B cell (primary cell): Measurements from ENCODE around the gene EDDM3A. TPM values are rescaled to one million over a fixed set of nuclear protein-coding genes. Genes with fewer than 3 reads are reported as not detected.

Experiments used
- ATAC-seq: fragments of 200-7000 bp; cut with Tn5 transposase; one replicate; pipeline ENCODE4 v1.10.0; 2021; ENCODE audit warnings: low read depth, mild to moderate bottlenecking, moderate number of reproducible peaks, moderate library complexity
- CTCF ChIA-PET: fragments of 350-600 bp; sonication (Branson Sonifier 250); formaldehyde crosslinking; loops from one replicate; lab custom pipeline; 2021; ENCODE audit warnings: antibody characterized with exemption, inconsistent platforms; lab: Charles Lee
- POLR2A ChIA-PET: fragments of 350-600 bp; sonication (Branson Sonifier 250); formaldehyde crosslinking; loops from one replicate; lab custom pipeline; 2021; ENCODE audit warnings: antibody characterized with exemption; lab: Charles Lee
- DNase-seq: peaks from one replicate; pipeline ENCODE4 v3.0.0; 2013
- H2AFZ ChIP-seq: 2 replicates; pipeline ENCODE4 v1.6.1; 2012; ENCODE audit warnings: mild to moderate bottlenecking, low read depth, low read length; ENCODE audit not compliant: insufficient read depth, poor library complexity, severe bottlenecking
- H3K27ac ChIP-seq, 2 donors: 1 replicate in 1 of 2; 2 replicates in 1 of 2; pipeline ENCODE4 v1.5.1; 2012 to 2013; ENCODE audit warnings: low read length in 2 of 2, mild to moderate bottlenecking in 2 of 2, moderate library complexity in 1 of 2
- H3K27me3 ChIP-seq, 4 experiments: fragments of 200-600 bp in 1 of 4; sonication (generic) in 1 of 4; replicated peaks in 1 of 4; 1 replicate in 2 of 4; 2 replicates in 2 of 4; pipeline versions ENCODE4 v1.6.1 to v1.7.0; 2013 to 2016; ENCODE audit warnings: low read length in 3 of 4, mild to moderate bottlenecking in 2 of 4, mixed read lengths in 1 of 4, moderate library complexity in 1 of 4; ENCODE audit not compliant: insufficient read depth in 4 of 4, control insufficient read depth in 3 of 4; ENCODE audit errors: control extremely low read depth in 1 of 4
- H3K36me3 ChIP-seq, 2 experiments: replicated peaks in 1 of 2; 1 replicate in 1 of 2; 2 replicates in 1 of 2; pipeline versions ENCODE4 v1.6.1 to v1.7.1; 2013; ENCODE audit warnings: low read length in 1 of 2; ENCODE audit not compliant: insufficient read depth in 2 of 2, control insufficient read depth in 1 of 2; ENCODE audit errors: control extremely low read depth in 1 of 2, extremely low read depth in 1 of 2
- H3K4me1 ChIP-seq, 2 donors: fragments of 200-600 bp in 1 of 2; sonication (generic) in 1 of 2; 1 replicate in 1 of 2; 2 replicates in 1 of 2; pipeline versions ENCODE4 v1.5.1 to v1.6.1; 2013 to 2017; ENCODE audit warnings: low read length in 2 of 2; ENCODE audit not compliant: control insufficient read depth in 2 of 2, insufficient read depth in 2 of 2
- H3K4me2 ChIP-seq: replicated peaks from 2 replicates; pipeline ENCODE3; 2012; ENCODE audit warnings: mild to moderate bottlenecking, low read depth, low read length; ENCODE audit not compliant: poor library complexity, severe bottlenecking
- H3K4me3 ChIP-seq, 5 experiments: fragments of 200-600 bp in 1 of 5; sonication (generic) in 1 of 5; 1 replicate in 3 of 5; 2 replicates in 2 of 5; pipeline versions ENCODE4 v1.5.1 to v1.7.0; 2011 to 2016; ENCODE audit warnings: low read length in 4 of 5, mild to moderate bottlenecking in 4 of 5, low read depth in 2 of 5, control low read depth in 1 of 5, moderate library complexity in 1 of 5; ENCODE audit not compliant: insufficient read depth in 1 of 5; ENCODE audit errors: control extremely low read depth in 1 of 5, extremely low read depth in 1 of 5
- H3K79me2 ChIP-seq: fragments of 200-600 bp; sonication (generic); one replicate; pipeline ENCODE4 v1.6.0; 2016; ENCODE audit warnings: low read length; ENCODE audit not compliant: control insufficient read depth, insufficient read depth
- H3K9ac ChIP-seq: fragments of 200-600 bp; sonication (generic); 2 replicates; pipeline ENCODE4 v1.6.1; 2017; ENCODE audit warnings: mild to moderate bottlenecking, low read length, moderate library complexity
- H3K9me3 ChIP-seq, 3 donors: one replicate each; pipeline versions ENCODE4 v1.6.1 to v1.7.1; 2013; ENCODE audit warnings: low read length in 2 of 3; ENCODE audit not compliant: control insufficient read depth in 2 of 3, insufficient read depth in 1 of 3; ENCODE audit errors: control extremely low read depth in 1 of 3
- H4K20me1 ChIP-seq: 2 replicates; pipeline ENCODE4 v1.6.0; 2012; ENCODE audit warnings: mild to moderate bottlenecking, low read length; ENCODE audit not compliant: insufficient read depth, control insufficient read depth, poor library complexity, severe bottlenecking
- H3K27ac Mint-ChIP-seq: one replicate; pipeline ENCODE4 v1.8.0; 2021; ENCODE audit warnings: mixed read lengths
- H3K27me3 Mint-ChIP-seq: one replicate; pipeline ENCODE4 v1.8.0; 2021; ENCODE audit warnings: mixed read lengths
- H3K4me1 Mint-ChIP-seq: one replicate; pipeline ENCODE4 v1.8.0; 2021; ENCODE audit warnings: mixed read lengths
- H3K4me3 Mint-ChIP-seq: one replicate; pipeline ENCODE4 v1.8.0; 2021; ENCODE audit warnings: mixed read lengths
- H3K9me3 Mint-ChIP-seq: one replicate; pipeline ENCODE4 v1.8.0; 2022; ENCODE audit warnings: mixed read lengths; ENCODE audit not compliant: insufficient read depth
- CTCF ChIP-seq: fragments of 200-600 bp; IDR thresholded peaks from one replicate; pipeline ENCODE4 v1.8.0; 2022; ENCODE audit warnings: antibody characterized with exemption, mild to moderate bottlenecking
- EZH2 ChIP-seq: IDR thresholded peaks from 2 replicates; pipeline ENCODE4 v1.6.1; 2012; ENCODE audit warnings: borderline replicate concordance, low read depth, mild to moderate bottlenecking, moderate library complexity, low read length; ENCODE audit not compliant: insufficient read depth, poor library complexity, severe bottlenecking
- WGBS: methylation state at CpG from one replicate; pipeline ENCODE4 v1.1.5; 2013; ENCODE audit warnings: missing lambda C conversion rate; ENCODE audit not compliant: insufficient coverage; 5-methylcytosine and 5-hydroxymethylcytosine counted together
- intact Hi-C: fragments of 100-400 bp; cut with micrococcal nuclease; formaldehyde crosslinking; loops from one replicate; pipeline ENCODE4 v1.10.0; 2022
- polyA minus RNA-seq: library from RNA; depleted of rRNA, polyadenylated mRNA; stranded (reverse); fragments of >200 nt; gene quantifications from 2 replicates; pipeline ENCODE4 v1.2.3, GENCODE V29; 2012
- polyA plus RNA-seq: library from polyadenylated mRNA; depleted of rRNA; stranded (reverse); fragments of >200 nt; gene quantifications from 2 replicates; pipeline ENCODE4 v1.2.3, GENCODE V29; 2012
- total RNA-seq, 2 donors: library from RNA; stranded (reverse); fragments of 120-200 nt in 1 of 2; gene quantifications; 1 replicate in 1 of 2; 2 replicates in 1 of 2; pipeline versions ENCODE4 v1.2.3 to v1.2.4, GENCODE V29; 2013 to 2022

Gene EDDM3A
- total RNA-seq (not detected in 2 replicates), polyA plus RNA-seq (0.26 TPM in 1 of 2 replicates, not detected in the other), polyA minus RNA-seq (not detected in 2 replicates)
- total RNA-seq (2013): not detected

GRCh38 chr14:20745571-20746358 lies at the start of gene EDDM3A:
EDDM3A (plus strand) TSS chr14:20745887; CDS start chr14:20747581, 1,694 bp downstream.
- H4K20me1 ChIP-seq: no peaks in the 10 kb centered on the region
- H3K4me1 ChIP-seq: peaks cover 0 to 8% of the 10 kb centered on the region in 2 donors
- DNase-seq: no peak
- no peaks in the 10 kb centered on the region for H3K9me3 ChIP-seq
- H3K4me3 ChIP-seq: no peak within 1 kb of the TSS
- 76% methylated on average over 3 of the region's 6 CpGs for WGBS
- no peak within 1 kb of the TSS for H3K4me3 Mint-ChIP-seq
- H3K4me2 ChIP-seq: no peak within 1 kb of the TSS
- no peak within 1 kb of the TSS for H2AFZ ChIP-seq
- POLR2A ChIA-PET: interaction anchor here (0.6 to 0.7 kb wide), 3 partner anchors 10 to 291 kb away, joined by 3 to 4 read pairs (median 3); partner anchors contain the start of gene OSGEP
- CTCF ChIA-PET: interaction anchor here (0.9 to 3.8 kb wide), 5 partner anchors 8 to 115 kb away, joined by 3 to 10 read pairs (median 5); no protein-coding TSS in a partner anchor
- no peaks in the 10 kb centered on the region for H3K9me3 Mint-ChIP-seq
- no peaks in the 10 kb centered on the region for H3K36me3 ChIP-seq
- no peaks in the 10 kb centered on the region for H3K27me3 ChIP-seq
- H3K27ac Mint-ChIP-seq: no peak within 1 kb of the TSS
- H3K9ac ChIP-seq: no peak within 1 kb of the TSS
- H3K27ac ChIP-seq: no peak within 1 kb of the TSS
- H3K79me2 ChIP-seq: no peaks in the 10 kb centered on the region
- H3K27me3 Mint-ChIP-seq: peaks cover 9% of the 10 kb centered on the region
- ATAC-seq: no peak
- TF ChIP-seq CTCF (no peak), EZH2 (no peak)
- peaks cover 9% of the 10 kb centered on the region for H3K4me1 Mint-ChIP-seq
- intact Hi-C loops: no loop called here

- no peak for DNase-seq
- no peak overlapping the region for H3K4me3 Mint-ChIP-seq
- H3K4me2 ChIP-seq: no peak overlapping the region
- no peaks in the 10 kb centered on the region for H3K9me3 Mint-ChIP-seq
- no peaks in the 10 kb centered on the region for H3K79me2 ChIP-seq
- ChIA-PET POLR2A (no interaction called here), CTCF (interaction anchor here (0.6 to 20.0 kb wide), 25 partner anchors 8 to 369 kb away, joined by 3 to 445 read pairs (median 6); partner anchors contain the start of genes RNASE4 and RNASE6)
- TF ChIP-seq EZH2 (no peak), CTCF (no peak)
- H4K20me1 ChIP-seq: no peaks in the 10 kb centered on the region
- intact Hi-C loops: loop anchor here (1.0 kb wide), 4 partner anchors 62 to 275 kb away; no protein-coding TSS in a partner anchor
- H3K27ac ChIP-seq: no peak overlapping the region
- H3K9ac ChIP-seq: no peak overlapping the region
- H3K4me3 ChIP-seq: no peak overlapping the region
- peaks cover 6% of the 10 kb centered on the region for H3K4me1 Mint-ChIP-seq
- H3K27me3 ChIP-seq: no peaks in the 10 kb centered on the region
- H2AFZ ChIP-seq: no peak overlapping the region
- no peak for ATAC-seq
- 84% methylated on average over 4 of the region's 5 CpGs for WGBS
- peaks cover 0 to 11% (median 0%) of the 10 kb centered on the region in 3 donors for H3K9me3 ChIP-seq
- H3K4me1 ChIP-seq: no peaks in the 10 kb centered on the region
- H3K27me3 Mint-ChIP-seq: no peaks in the 10 kb centered on the region
- H3K27ac Mint-ChIP-seq: no peak overlapping the region
- H3K36me3 ChIP-seq: no peaks in the 10 kb centered on the region
These were observed 48.9 kb upstream of the EDDM3A start for GRCh38 chr14:20696764-20697163.
